GM21529 (cell line): ENCODE results near the gene CAPN10.

Source experiments
- ATAC-seq: cut with Tn5 transposase; IDR thresholded peaks from one replicate; pipeline ENCODE4 v1.9.1; 2021; ENCODE audit not compliant: unreplicated experiment

CAPN10 gene

DNA sequence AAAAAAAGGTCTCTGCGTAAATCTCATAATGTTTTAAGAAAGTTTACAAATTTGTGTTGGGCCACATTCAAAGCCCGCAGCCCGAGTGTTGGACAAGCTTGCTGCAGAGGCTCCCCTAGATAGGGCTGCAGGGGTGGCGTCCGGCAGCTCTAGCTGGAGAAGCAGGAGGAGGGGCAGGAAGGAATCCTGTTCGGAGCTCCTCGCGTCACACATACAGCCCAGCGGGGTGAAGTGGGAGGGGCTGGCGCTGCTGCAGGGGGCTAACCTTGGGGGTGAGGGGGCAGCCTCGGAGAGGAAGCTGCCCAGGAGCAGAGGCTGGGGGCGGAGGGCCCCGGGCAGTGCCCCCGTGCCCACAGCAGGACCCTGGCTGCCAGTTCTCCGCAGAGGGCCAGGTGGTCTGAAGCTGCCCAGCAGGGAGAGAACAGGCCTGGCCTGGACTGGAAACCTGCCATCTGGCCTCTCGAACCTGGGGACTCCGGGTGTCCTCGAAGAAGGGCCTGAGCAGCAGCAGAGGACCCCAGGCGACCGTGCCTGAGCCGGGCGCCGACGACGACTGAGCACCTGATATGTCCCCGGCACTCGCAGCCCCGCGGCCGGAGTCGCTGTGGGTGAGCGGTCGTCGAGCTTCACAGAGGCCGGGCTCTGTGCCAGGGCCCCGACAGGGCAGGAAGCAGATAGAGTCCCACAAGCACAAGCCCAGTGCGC lies 36.1 kb downstream of the CAPN10 start:
- no peak for ATAC-seq

DNA sequence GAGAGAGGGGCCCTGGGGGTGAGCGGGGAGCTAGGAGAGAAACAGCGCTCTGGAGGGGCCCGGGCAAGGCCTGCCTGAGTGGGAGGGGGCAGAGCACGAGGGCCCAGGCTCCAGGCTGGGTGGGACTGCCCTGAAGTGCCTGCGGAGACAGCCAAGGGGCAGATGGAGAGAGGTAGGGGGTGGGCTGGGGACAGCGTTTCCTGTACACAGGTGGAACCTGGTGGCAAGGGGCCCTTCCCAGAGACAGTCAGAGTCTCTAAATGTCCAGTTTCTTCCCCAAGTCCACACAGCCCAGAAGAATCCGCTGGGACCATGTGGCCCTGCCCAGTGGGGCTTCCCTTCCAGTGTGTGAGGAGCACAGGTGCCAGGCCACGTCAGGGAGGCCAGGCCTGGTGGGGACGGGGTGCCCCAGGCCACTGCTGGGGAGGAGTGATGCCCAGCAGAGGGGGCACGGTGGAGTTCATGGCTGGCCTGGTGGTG lies 37.0 kb downstream of the CAPN10 start:
- no peak for ATAC-seq

DNA sequence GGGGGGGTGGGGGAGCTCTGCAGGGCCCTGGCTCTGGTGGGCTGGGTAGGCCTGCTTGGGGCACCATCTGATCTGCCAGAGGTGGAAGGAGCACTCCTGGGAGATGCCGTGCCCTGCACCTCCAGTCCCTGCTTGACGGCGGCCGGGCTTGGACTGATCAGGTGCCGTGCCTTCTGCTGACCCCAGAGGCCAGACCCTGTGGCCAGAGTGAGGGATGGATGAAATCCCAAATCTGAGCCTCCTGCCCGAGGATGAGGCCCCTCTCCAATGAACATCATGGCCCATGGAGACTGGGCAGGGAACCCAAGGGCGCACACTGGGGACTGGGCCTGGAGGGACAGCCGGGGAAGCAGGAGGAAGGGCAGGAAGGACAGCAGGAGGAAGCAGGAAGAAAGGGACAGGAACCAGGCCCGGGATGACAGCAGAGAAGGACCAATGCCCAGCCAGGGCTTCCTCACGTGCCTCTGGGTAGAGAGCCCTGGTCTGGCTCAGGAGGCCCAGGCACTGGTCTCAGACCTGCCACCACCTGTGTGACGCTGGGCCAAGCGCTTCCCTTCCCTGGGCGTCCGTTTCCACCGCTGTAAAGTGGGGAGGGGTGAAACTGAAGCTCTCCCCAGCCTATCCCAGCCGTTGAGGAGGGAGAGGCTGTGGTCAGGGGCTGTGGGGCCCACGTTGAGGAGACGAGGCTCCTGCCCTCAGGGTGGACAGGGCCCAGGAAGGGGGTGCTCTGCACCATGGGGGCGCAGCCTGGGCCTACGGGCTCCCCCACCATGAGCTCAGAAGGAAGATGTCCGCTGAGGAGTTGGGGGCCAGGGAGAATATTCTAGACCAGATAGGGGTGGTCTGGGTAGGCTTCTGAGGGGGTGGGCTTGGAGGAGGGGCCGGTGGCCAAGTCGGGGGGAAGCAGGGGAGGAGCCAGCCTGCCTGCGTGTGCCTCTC lies 37.7 kb downstream of the CAPN10 start:
- ATAC-seq = no peak

DNA sequence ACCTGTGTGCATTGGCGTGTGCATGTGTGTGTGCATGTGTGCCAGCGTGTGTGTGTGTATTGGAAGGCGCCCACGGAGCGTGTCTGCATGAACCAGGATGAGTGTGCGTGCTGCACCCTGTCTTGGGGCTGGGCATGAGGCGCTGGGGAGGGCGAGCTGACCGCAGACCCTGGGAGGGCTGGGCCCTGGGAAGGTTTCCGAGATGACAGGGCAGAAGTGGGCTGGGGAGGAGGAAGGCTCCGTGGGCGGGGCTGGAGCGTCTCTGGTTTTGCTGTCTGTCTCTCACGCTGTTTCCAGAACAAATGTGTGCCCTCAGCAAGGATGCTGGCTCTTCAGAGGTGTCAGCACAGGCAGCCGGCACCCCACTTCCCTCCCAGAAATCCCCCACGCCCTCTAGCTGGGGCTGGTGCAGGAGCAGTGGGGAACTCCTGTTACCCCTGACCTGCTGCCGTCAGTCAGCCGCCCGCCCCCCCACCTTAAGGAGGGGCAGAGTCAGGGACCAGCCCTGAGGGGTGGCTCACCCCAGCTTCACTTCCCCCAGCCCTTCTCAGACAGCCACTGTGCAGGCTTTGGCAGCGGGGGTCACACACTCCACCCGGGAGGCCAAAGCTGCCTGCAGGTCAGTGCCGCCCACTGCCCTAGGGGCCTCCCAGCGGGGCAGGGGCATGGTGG lies 38.6 kb downstream of the CAPN10 start, which contains the start of gene GPR35:
Gene GPR35, plus strand, starts transcription at position 531 of the 672 bp plus-strand sequence. CDS start 4,473 bp downstream, outside the sequence.
- ATAC-seq = no peak

DNA sequence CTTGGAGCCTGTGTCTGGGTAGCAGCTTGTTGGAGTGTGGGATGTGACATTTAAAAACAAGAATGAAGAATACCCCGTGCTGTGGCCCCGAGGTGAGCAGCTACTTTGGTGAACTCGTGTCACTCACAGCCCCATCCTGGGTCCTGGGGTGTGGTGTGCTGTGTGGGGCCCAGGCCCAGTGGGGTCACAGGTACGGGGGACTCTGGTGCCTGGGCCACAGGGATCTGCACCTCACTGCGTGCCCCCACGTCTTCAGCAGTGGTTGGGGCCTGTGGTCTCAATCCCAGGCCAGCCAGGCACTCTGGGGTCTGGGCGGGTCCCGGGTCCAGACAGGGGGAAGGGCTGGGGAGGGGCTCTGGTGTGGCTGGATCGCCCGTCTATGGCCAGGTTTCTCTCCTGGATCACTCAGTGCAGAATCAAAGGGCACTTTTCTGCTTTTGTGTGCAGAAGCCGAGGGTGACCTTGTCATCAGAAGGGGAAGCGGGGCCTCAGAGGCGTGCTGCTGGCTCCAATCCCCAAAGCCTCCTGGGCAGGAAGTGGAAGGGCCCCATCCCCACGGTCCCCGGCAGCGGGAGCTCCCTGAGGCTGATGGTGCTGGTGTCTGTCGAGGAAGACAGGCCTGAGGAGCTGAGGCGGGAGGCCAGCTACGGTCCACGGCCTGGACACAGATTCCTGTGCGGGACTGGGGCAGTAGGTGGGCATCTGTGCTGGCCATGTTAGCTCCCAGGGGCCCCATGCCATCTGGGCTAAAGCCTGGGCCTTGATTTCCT lies 40.2 kb downstream of the CAPN10 start:
- ATAC-seq = no peak

DNA sequence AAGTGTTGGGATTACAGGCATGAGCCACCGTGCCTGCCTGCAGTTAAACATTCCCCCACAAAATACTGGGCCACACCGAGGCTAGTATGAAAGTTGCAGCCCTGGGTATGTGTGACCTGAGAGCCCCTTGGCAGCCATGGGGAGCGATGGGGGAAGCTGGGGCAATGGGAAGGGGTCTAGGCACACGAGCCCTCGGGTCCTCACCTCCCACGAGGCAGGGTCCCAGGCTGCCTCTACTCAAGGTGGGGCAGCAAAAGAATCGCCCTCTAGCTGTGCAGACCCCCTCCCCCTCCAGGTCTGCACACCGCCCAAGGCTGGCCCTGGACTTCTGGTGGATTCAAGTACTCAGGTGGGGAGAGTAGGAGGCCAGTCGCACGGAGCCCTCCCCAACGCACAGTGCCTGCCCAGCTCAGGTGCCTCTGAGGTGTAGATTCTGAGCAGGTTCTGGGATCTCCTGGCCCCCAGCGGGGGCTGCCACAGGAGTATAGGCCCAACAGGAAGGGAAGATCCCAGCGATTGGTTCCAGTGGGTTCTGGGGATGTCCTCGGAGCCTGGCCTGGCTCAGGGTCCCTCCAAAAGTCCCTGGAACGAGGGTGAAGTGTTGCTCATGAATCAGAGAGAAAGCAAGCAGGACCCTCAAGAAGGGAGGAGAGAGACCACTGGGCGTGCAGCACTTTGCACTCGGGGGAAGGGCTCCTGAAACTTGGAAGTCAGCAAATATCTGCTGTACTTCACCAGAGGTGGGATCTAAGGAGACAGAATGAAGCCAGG lies 41.4 kb downstream of the CAPN10 start:
- no peak for ATAC-seq

DNA sequence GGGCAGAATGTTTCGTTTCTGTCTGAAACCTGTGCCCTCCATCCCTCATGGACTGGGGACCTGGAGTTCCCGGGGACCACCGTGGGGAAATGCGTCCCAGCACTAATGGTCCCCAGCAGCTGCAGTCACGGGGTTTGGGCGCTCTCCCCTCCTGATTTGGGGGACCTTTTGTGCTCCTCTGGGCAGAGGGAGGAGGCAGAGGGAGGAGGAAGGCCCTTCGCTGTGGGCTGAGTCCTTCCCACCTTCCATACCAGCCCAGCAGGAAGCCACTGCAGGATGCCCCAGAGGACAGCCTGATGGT lies 41.9 kb downstream of the CAPN10 start:
- ATAC-seq = no peak

DNA sequence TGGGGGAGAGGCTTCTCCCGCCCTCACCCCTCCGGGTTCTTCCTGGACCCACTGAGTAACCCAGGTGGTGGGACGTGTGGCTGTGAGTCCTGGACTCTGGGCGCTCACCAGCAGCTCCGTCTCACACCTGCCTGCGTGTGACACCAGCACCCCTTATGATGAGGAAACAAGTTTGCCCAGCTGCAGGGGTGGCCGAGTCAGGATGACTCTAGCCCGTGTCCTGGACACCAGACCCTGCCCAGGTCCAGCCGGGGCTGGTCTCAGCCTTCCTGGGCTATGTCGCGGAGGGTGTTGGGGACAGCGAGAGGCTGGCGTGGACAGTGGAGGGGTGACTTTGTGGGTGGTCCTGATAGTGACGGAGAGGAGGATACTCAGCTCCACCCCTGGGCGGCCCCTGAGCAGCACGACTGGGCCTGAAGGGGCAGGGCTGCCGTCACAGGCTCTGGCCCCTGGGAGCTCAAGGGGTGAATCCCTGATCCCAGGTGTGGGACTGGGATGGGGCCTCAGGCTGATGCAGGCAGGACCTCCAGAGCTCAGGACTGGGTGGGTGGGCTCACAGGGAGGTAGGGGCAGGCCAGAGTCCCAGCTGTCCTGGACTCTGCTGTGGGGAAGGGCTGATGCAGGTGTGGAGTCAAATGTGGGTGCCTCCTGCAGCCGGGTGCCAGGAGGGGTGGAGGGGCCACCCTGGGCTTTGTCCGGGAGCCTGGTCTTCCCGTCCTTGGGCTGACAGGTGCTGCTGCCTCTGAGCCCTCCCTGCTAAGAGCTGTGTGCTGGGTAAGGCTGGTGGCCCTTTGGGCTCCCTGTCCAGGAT lies 42.5 kb downstream of the CAPN10 start:
- no peak for ATAC-seq

DNA sequence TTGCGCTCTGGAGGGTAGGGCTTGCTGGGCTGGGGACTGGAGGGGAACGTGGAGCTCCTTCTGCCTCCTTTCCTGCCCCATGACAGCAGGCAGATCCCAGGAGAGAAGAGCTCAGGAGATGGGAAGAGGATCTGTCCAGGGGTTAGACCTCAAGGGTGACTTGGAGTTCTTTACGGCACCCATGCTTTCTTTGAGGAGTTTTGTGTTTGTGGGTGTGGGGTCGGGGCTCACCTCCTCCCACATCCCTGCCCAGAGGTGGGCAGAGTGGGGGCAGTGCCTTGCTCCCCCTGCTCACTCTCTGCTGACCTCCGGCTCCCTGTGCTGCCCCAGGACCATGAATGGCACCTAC lies 43.1 kb downstream of the CAPN10 start:
- no peak for ATAC-seq

DNA sequence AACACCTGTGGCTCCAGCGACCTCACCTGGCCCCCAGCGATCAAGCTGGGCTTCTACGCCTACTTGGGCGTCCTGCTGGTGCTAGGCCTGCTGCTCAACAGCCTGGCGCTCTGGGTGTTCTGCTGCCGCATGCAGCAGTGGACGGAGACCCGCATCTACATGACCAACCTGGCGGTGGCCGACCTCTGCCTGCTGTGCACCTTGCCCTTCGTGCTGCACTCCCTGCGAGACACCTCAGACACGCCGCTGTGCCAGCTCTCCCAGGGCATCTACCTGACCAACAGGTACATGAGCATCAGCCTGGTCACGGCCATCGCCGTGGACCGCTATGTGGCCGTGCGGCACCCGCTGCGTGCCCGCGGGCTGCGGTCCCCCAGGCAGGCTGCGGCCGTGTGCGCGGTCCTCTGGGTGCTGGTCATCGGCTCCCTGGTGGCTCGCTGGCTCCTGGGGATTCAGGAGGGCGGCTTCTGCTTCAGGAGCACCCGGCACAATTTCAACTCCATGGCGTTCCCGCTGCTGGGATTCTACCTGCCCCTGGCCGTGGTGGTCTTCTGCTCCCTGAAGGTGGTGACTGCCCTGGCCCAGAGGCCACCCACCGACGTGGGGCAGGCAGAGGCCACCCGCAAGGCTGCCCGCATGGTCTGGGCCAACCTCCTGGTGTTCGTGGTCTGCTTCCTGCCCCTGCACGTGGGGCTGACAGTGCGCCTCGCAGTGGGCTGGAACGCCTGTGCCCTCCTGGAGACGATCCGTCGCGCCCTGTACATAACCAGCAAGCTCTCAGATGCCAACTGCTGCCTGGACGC lies 43.6 kb downstream of the CAPN10 start:
- no peak for ATAC-seq

DNA sequence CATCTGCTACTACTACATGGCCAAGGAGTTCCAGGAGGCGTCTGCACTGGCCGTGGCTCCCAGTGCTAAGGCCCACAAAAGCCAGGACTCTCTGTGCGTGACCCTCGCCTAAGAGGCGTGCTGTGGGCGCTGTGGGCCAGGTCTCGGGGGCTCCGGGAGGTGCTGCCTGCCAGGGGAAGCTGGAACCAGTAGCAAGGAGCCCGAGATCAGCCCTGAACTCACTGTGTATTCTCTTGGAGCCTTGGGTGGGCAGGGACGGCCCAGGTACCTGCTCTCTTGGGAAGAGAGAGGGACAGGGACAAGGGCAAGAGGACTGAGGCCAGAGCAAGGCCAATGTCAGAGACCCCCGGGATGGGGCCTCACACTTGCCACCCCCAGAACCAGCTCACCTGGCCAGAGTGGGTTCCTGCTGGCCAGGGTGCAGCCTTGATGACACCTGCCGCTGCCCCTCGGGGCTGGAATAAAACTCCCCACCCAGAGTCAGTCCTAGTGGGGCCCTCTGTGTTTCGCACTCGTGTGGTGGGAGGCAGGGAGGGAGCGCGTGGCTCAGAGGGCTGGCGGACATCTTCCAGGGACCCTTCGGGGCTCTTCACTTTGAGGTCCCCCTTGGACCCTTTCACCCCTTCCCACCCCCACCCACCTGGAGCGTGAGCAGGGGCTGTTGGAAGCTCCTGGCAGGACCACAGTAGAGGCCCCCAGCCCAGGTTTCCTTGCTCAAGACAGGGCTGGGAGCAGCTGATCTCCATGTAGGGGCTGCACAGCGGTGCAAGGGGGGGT lies 44.4 kb downstream of the CAPN10 start:
- ATAC-seq = no peak

DNA sequence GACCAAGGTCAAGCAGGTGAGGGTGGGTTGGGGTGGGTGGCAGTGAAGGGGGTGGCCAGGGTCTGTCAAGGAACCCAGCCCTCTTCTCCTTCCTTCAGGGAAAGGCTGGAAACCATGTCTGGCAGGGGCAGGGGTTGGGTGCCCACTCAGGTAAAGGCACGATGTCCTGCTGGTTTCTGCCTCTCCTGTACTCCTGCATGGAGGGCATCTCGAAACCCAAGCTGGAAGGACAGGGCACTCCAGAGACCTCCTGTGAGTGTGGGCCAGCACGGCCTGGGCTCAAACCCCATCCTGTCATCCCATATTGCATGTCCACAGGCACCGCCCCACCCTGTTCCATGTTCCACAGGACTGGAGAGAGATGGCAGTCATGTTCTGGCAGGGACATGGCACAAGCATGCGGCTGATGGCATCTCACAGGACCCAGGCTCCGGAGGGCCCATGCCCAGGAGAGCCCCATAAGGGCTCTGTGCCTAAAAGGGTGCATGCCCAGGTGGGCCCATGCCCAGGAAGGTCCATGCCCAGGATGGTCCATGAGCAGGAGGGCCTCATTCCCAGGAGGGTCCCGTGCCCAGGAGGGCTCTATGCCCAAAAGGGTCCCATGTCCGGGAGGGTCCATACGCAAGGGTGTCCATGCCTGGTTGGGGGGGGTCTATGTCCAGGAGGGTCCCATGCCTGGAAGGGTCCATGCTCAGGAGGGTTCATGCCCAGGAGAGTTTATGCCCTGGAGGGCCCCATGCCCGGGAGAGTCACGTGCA lies 45.2 kb downstream of the CAPN10 start:
- ATAC-seq = no peak

DNA sequence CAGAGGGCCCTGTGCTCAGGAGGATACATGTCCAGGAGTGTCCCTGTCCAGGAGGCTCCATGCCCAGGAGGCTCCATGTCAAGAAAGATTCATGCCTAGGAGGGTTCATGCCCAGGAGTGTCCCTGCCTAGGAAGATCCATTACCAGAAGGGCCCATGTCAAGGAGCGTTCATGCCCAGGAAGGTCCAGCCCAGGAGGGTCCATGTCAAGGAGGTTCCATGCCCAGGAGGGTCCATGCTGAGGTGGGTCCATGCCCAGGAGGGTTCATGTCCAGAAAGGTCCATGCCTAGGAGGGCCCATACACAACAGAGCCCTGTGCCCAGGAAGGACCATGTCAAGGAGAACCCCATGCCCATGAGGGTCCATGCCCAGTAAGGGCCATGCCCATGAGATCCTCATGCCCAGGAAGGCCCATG lies 45.8 kb downstream of the CAPN10 start:
- ATAC-seq = no peak

DNA sequence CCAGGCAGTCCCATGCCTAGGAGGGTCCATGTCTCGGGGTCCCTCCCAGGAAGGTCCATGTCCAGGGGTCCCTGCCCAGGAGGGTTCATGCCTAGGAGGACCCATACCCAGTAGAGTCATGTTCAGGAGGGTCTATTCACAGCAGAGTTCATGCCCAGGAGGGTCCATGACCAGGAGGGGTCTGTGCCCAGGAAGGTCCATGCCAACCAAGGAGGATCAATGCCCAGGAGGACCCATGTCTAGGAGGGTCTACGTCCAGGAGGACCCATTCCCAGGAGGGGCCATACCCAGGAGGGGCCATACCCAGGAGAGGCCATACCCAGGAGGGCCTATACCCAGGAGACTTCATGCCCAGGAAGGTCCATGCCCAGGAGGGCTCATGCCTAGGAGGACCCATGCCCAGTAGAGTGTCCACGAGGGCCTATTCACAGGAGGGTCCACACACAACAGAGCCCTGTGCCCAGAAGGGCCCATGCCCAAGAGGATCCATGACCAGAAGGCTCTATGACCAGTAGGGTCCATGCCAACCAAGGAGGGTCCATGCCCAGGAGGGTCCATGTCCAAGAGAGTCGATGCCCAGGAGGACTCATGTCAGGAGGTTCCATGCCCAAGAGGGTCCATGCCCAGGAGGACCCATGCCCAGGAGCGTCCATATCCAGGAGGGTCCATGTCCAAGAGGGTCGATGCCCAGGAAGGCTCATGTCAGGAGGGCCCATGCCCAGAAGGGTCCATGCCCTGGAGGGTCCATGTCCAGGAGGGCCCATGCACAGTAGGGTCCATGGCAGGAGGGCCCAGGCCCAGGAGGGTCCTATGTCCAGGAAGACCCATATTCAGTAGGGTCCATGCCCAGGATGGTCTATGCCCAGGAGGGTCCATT lies 48.8 kb downstream of the CAPN10 start:
- ATAC-seq = no peak

DNA sequence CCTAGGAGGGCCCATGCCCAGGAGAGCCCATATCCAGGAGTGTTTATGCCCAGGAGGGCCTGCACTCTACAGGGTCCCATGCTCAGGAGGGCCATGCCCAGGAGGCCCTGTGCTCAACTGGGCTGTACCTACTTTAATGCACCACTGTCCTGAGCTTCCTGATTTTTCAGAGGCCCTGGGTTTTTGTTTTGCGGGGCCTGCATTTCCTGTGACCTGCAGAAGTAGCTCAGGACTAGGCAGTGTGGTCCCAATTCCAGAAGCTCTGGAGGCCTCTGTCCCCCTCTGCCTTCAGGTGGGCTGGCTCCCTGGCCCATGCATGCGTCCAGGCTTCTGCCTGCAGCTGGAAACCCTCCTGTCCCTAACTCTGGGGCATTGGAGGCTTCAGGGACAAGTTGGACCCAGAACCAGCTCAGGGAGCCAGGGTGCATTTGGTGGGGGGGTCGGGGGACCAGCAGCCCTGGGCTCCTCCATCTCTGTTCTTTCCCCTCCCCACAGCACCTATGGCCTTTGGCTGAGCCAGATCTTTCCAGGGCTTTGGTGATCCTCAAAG lies 49.5 kb downstream of the CAPN10 start:
- no peak for ATAC-seq
